GM21528 (cell line): ENCODE measurements around the gene CCDC191.
A peak's percentile ranks its signal among the peaks of the same experiment; 100 is the strongest.

Experiments
- ATAC-seq: cut with Tn5 transposase; IDR thresholded peaks from one replicate; pipeline ENCODE4 v1.9.1; 2021; ENCODE audit warnings: mild to moderate bottlenecking, moderate library complexity; ENCODE audit not compliant: unreplicated experiment, low FRiP score

The CCDC191 gene, protein sequence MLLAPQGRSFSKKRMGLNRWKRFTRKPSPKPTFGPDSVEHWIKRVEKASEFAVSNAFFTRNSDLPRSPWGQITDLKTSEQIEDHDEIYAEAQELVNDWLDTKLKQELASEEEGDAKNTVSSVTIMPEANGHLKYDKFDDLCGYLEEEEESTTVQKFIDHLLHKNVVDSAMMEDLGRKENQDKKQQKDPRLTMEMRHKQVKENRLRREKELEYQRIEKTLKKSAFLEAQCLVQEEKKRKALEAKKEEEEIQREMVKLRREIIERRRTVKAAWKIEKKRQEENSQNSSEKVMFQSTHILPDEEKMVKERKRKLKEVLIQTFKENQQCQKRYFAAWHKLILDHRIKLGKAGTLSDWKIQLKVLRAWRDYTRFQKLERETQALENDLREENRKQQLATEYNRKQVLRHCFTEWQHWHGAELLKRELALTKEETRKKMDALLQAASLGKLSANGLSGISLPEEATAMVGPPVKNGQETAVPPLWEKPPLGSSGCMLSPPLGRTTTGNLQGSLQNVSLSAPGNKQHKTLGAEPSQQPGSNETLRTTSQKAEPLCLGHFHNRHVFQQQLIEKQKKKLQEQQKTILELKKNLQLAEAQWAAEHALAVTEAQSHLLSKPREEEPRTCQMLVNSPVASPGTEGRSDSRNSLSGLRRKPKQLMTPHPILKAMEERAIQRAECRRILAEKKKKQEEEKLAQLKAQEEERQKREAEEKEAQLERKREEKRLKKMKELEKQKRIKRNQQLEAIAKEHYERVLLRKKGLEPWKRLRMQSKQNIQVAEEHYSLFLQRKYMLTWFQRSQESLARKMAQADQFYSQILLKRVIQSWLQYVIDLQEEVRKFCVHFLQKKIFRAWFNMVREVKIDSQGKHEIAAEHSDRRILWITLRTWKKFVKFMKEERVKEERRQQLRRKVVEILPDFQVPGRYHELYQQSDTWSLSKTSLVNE

DNA sequence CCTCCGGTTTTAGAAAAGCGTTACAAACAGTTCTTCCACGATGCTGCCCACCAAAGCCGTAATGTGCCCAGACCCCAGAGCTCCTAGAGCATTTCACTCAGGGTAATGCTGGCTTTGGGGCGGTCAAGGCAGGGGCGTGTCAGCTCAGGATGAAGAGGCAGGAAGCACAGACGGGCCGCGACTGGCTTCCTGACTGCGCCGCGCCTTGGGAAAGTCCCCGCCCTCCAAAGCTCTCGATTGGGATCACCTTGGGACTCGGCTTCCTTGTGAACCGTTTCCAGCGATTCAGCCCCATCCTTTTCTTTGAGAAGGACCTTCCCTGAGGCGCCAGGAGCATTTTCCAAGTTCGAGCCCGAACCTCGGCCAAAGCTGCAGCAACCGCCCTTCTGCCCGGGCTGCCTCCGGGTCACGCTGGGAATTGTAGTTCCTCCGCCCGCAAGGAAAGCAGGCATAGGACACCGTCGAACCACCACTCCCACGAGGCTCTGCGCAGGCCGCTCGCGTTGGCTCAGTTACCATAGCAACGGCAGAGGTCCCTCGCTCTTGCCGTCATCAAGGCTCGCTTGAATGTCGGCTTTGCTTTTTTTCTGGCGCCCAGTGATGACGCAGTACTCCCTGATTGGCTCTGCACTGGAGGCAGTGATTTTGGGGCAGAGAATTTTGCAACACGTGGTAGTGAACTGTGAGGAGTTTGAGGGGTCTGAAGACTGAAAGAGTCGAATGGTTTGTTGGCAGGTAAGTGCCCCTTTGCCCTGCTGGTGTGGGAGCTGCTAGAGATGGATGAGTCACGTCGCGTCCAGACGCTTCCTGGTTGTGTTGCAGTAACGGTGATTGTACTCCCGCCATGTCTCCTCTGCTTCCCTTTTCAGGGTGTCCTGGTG is at the start of gene CCDC191, which contains the start of gene QTRT2:
Gene CCDC191 (minus strand): TSS at position 397 of the 881 bp plus-strand sequence. CDS start 60 bp downstream, at position 337.
Gene QTRT2 (plus strand): TSS at position 608 of the 881 bp plus-strand sequence. CDS start 8,521 bp downstream, outside the sequence.
- ATAC-seq = peak; percentile 98

DNA sequence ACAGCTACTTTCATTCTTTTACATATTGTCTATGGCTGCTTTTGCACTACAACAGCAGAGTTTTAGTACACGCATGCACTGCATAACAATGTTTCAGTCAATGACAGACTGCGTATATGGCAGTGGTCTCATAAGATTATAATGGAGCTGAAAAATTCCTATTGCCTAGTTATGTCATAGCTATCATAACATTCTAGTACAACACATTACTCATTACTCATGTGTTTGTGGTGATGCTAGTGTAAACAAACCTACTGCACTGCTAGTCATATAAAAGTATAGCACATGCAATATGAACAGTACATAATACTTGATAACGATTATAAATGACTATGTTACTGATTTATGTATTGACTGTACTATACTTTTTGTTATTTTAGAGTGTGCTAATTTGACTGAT is 48.1 kb upstream of the CCDC191 start:
- ATAC-seq = no peak

DNA sequence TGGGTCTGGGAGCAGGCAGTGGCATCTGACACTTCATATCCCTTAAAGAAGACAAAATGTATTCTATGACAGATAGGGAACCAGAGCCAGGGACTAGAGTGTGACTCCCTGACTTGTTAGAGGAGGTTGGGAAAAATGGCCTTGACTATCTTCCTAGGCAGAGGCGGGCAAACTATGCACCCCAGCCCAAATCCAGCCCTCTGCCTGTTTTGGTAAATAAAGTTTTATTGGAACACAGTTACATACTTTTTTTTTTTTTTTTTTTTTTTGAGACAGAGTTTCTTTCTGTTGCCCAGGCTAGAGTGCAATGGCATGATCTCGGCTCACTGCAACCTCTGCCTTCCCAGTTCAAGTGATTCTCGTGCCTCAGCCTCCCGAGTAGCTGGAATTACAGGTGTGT is 47.5 kb upstream of the CCDC191 start:
- no peak for ATAC-seq

DNA sequence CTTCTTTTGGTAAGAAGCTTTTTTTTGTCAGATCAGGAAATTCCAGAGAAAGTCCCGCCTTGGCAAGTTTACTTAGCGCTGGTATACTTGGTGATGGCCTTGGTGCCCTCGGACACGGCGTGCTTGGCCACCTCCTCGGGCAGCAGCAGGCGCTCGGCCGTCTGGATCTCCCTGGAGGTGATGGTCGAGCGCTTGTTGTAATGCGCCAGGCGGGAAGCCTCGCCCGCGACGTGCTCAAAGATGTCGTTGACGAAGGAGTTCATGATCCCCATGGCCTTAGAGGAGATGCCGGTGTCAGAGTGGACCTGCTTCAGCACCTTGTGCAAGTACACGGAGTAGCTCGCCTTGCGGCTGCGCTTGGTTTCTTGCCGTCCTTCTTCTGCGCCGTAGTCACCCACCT is 46.9 kb upstream of the CCDC191 start:
- ATAC-seq = no peak

DNA sequence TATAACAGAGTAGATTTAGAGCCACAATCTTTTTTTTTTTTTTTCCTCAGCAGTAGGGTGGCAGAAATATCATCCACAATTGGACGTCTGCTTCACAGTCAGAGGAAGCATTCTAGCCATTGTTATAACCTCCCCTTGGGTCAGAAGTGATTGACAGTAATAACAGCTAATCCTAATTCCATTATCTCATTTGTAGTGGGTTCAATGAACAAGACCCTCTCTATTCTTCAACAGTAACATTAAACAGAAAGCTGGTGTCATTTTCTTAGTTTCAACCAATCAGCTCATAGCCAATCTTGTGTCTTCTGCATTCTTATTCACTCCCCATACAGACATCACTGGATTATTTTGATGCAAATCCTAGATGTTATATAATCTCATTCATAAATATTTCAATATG is 44.8 kb upstream of the CCDC191 start:
- ATAC-seq = no peak

DNA sequence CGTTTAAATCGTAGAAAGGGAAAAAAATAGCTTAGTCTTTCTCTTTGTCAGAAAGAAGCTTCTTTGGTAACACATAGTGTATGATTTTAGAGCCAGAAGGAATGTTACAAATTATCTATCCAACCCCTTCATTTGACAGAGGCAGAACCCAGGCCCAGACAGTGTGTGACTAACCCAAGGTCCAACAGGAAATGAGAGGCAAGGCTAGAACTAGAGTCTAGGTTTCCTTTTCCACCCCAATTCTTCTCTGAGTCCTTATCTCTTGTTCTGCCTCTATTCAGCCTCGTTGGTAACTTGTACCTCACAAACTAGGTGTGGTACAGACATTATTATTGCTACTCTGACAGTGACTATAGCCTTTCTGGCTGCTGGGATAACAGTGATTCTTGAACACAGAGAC is 39.5 kb upstream of the CCDC191 start:
- no peak for ATAC-seq

DNA sequence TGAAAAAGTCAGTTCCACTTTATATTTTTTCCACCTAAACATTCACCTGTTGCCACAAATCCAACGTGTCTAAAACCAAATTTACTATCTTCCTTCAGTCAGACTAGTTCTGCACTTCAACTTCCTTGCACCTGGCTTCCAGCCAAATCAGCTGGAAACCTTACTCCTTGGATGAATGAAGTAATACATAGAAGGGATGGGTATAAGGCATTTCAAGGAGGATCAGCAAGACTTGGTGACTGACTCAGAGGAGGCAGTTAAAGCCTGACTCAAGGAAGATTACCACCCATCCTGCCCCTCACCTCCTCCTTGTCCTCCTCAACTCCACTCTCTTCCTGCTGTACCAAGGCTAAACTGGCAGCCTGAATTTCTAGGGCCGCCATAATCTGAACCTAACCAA is 37.3 kb upstream of the CCDC191 start:
- no peak for ATAC-seq

DNA sequence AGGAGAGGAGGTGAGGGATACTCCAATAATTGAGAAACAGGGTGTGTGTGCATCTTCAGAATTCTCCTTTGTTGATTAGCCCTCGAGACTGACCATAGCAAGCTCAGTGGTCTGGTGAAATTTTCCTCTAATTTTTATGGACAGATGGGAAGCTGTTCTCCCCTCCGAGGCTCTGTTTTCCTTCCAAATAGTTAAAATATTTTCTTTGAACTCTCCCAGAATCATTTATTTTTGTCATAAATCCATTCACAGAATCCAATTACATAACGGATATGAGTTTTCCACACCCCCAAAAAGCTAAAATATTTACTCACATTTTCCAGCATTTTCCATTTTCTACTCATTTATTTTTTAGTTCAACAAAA is 36.7 kb upstream of the CCDC191 start:
- no peak for ATAC-seq

DNA sequence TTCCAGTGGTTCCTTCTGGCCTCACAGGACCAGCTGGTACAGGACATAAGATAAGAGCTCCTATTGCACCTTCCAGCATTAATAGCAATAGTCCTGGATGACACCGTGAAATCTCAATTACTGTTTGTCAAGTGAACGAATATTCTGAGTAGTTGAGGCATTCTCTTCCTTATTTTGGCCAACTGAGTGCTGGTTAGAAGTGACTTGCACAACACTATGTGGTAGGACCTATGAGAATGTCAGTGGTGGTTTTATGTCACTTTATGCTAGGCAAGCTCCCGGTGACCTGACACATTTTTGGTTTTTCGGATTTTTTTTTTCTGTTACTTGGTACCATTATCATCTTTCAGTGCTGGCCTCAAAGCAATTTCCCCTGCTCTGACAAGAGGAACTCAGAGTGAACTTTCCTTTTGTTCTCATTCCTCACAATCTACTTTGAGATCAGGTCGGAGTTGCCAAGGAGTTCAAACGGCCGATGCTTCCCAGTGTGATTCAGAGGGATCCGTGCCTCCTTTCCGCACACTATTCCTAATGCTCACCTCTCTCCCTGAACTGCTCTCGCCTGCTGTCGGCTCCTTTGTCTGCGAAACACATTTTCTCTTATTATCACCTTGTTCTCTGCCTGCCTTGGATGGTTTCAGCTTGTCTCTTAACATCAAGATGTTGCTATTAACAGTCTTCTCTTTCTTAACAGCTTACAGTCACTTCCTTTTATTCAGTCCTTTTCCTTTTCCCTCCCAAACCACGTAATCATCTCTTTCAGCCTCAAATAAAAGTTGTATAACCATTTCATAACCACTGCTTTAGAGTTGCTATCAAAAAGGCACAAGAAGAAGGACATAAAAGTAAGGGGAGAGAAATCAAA is 36.1 kb upstream of the CCDC191 start:
- no peak for ATAC-seq

DNA sequence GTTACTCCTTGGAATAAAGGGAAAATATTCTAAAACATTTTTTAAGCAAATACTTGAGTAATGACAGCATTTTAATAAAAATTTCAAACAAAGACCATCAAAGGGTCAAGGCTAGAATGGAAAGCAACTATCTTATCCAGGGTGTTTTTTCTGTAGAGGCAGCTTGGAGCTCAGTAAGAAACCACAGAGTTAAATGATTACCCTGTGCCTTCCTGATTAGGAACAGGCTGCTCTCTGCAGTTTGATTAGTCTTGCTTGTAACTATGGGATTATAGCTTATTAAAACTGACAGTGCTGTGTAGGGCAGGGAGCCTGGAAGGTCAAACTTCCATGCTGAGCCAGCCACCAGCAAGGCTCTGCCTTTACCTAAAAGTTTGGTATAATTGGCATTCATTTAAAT is 33.3 kb upstream of the CCDC191 start:
- ATAC-seq = peak; percentile 55

DNA sequence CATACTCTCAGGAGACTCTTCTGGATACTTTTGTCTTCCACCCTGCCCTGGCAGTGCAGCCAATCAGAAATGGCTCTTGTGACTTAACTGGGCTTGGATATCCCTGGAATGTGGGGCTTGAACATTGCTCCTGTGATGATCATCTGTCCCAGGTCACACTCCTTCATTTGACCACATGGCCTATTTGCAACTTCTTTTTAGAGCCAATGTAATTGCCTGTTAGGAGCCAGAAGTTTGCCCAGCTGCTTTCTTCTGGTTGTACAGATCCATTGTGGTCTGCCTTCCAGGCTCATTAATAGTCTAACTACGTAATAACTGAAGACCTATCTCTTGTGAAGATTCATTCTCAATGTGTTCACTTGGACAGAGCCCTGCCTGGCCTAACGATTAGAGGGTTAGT is 30.0 kb upstream of the CCDC191 start:
- no peak for ATAC-seq

DNA sequence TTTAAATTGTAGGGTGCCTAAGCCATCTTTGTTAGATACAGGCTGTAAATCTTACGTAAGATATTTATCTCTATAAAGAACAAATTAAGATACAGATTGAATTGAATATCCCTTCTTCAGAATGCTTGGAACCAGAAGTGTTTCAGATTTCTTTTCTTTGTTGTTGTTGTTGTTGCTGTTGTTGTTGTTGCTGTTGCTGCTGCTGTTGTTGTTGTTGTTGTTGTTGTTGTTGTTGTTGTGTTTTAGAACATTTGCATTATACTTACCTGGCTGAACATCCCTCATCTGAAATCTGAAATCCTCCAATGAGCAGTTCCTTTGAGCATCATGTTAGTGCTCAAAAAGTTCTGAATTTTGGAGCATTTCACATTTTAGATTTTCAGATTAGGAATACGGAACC is 26.8 kb upstream of the CCDC191 start:
- no peak for ATAC-seq

DNA sequence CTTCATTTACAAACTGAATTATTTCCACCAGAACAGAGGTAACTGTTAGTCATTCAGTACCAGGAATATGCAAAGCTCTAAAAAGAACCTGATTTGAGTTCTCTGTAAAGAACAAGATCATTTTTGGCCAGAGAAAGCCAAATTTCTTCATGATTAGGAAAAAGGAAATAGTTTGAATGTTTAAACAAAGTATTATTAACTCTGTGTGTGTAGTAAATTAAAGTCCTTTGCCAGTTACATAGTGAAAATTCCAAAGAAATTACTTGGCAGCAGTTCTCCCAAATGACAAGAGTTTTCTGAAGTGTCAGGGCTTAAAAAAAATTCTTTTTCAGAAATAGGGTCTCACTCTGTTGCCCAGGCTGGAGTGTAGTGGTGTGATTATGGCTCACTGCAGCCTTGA is 24.7 kb upstream of the CCDC191 start:
- no peak for ATAC-seq

DNA sequence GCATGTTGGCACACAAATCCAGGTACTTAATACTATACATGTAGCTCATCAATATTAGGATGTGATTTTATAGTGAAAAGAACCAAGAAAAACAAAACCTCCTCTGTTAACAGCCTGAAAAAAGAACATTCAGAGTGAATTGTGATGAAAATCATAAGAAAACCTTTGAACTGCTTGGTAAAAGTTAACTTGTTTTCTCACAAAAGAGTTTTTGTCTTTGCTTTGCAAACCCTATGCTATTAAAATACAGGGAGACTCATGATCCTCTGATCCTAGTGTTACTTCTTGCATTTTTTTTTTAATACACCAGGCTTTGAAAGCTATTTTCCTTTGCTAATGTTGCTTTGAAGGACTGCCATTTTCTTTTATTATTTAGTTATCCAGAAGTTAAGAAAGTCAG is 23.9 kb upstream of the CCDC191 start:
- ATAC-seq = no peak

DNA sequence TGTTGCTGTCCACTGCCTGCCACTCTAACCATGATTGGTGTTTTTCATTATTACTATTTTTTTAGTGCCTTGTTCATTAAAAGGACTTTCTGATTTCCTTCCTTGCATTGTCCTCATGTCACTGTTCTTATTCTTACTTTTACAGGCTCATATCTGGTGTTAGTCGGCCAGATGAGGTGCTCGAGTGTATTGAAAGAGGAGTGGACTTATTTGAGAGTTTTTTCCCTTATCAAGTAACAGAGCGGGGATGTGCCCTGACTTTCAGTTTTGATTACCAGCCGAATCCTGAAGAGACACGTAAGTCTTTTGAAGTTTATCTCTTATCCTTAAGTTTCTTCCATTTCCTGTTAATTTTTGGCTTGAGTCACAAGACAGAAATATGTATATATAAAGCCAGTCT is 23.4 kb upstream of the CCDC191 start:
- no peak for ATAC-seq

DNA sequence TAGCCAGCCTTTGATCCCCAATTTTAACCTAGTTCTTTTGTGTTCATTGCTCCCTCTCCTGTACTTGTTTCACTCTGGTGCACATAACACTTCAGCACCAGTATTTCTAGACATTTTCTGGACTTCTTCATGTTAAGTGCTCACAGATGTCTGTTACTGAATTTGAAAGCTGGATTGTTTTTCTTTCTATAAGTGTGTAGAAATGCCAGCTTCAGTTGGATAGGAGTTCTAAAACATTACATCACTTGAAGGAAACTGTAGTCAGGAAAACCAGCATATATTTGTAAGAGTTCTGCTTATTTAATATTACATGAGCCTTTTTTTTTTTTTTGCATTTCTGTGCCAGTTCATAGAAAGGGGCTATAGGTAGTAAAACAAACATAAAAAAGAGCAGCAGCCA is 21.8 kb upstream of the CCDC191 start:
- no peak for ATAC-seq

DNA sequence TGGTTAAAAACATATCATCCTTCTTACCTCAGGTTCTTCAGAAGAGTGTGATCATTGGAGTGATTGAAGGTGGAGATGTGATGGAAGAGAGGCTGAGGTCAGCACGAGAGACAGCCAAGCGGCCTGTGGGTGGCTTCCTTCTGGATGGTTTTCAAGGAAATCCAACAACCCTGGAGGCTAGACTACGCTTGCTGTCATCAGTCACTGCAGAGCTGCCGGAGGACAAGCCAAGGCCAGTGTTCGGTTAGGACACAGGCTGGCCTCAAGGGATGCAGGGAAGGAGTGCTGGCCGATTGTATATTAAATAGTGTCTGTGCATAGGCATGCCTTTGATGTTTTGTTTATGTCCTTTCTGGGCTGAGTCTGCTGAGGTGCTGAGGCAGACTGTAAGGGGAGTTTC is 20.4 kb upstream of the CCDC191 start:
- ATAC-seq = no peak

DNA sequence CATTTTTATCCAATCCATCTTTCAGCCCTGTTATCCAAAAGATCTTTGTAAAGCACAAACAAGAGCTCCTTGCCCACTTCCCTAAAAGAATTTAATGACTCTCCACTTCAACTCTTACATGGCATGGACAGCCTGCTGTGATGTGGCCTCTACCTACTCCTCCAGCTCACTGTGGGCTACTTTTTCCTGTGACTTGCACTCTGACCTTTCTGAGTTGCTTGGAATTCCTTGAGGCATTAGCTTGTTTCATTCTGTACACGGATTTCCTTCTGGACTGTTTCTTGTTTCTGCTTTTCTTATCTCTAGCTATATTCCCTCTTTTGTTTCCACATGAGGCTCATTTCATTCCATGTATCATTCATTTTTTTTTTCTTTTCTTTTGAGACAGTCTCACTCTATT is 15.5 kb upstream of the CCDC191 start:
- ATAC-seq = no peak

DNA sequence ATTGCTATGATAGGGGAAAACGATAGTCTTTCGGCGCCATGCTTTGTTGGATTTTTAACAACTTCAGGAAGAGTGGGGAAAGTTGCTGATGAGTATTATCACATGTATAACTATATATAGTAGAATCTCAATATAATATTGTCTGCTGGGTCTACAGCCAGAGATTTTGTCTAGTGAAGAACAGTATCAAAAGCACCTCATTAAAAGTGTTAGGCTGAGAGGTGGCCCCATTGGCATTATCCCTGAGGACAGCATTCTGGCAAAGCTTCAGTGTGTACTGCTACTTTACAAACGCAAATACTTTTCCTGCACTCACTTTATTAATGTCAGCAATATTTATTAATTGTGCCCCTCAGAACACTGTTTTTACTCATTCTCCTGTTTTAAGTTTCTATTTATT is 12.0 kb upstream of the CCDC191 start:
- no peak for ATAC-seq

DNA sequence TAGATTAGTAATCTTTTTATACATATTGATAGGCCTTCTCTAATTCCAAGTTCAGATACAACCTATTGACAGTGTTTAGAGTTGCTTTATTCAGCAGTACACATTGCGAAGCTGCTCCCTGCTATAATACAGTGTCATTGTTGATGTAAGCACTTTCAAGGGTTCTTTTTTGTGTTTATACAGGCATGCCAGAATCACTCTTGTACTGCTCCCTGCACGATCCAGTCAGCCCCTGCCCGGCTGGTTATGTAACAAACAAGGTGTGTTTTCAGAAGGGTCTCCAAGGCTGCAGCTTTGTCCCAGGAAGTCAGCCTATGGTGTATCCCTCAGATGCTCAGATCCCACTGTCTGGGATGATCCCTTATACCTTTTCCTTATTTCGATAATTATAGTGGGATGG is 11.5 kb upstream of the CCDC191 start:
- no peak for ATAC-seq
